ENCODE results near the gene GABBR2.

DNA sequence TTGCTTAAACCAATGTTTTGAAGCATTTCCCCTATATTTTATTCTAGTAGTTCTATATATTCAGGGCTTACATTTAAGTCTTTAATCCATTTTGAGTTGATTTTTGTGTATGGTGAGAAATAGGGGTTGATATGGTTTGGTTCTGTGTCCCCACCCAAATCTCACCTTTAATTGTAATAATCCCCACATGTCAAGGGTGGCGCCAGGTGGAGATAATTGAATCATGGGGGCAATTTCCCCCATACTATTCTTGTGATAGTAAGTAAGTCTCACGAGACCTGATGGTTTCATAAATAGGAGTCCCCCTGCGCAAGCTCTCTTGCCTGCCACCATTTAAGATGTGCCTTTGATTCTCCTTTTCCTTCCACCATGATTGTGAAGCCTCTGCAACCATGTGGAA lies 361.1 kb downstream of the GABBR2 start:
- no peak for TF ChIP-seq CTCF (IDR thresholded peaks at IDR 0.05; ENCODE audit: low read length)
- TF ChIP-seq EZH2 (optimal IDR thresholded peaks at IDR 0.05; ENCODE audit: low read depth, low read length), result no peak
- no peak for TF ChIP-seq EZH2phosphoT487 (IDR thresholded peaks at IDR 0.05; ENCODE audit: low read length)

All from MM.1S (cell line).